ENCODE results near the gene LNPEP. TPM values are rescaled to one million over a fixed set of nuclear protein-coding genes. Genes with fewer than 3 reads are reported as not detected.

Gene LNPEP
- total RNA-seq, 4 donors from 2014 or later, result 40.4 to 71.8 (median 51.3) TPM

DNA sequence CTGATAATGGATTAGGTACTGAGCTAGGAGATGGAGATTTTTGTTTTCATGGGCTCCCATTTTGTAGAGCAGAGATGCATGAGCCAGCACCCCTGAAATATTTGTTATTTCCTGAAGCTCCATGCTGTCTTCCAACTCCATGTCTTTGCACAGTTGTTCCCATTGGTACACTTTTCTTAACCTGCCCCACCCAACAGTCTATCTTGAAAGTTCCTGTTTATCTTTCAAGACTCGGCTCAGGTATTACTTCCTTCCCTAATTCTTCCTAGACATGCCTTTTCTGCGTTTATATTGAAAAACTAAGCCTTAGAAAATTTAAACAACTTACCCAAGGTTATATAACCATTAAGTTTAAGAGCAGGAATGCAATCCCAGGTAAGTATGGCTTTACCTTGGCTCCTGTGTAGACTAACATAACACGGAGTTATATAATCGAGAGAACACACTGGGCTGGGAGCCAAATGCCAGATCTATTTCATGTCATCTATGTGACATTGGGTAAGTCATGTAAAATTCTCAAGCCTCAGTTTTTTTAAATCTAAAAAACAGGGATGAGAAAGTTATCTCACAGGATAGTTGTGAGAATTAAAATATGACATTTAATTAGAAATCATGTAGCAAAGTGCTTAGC is 139.1 kb downstream of the LNPEP start:
- Histone ChIP-seq H3K4me1 (no peaks in the 10 kb centered on the region), H3K27me3 (no peaks in the 10 kb centered on the region), H3K36me3 (no peaks in the 10 kb centered on the region), H3K27ac (no peak overlapping the region), H3K4me3 (no peak overlapping the region), H3K9me3 (no peaks in the 10 kb centered on the region)
- DNase-seq (ENCODE audit: low spot score in 2 of 2), result no peak
- TF ChIP-seq POLR2A (IDR thresholded peaks at IDR 0.05) (no peak), CTCF (IDR thresholded peaks at IDR 0.05) (no peak), EP300 (IDR thresholded peaks at IDR 0.05) (no peak)
- 65 to 69% methylated on average over 4 of the region's 4 CpGs for WGBS, 2 donors

DNA sequence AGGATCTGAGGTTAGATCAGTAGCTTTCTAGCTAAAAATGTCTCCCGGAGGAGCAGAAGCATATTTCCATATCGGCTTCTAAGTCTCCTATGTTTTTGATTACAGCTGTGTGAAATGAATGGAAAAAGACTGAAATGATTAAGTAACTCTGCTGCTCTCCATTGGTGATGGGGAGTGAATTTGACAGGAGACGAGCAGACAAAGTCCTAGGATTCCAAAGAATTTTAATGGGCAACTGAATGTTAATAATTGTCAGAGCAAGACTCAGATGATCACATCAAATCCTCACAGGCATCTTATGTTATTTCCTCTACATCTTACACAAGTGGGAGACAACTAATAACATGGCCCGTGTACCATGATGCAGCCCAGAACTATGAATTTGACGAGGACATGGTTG is 139.8 kb downstream of the LNPEP start:
- Histone ChIP-seq H3K27me3 (no peaks in the 10 kb centered on the region), H3K9me3 (no peaks in the 10 kb centered on the region), H3K27ac (no peak overlapping the region), H3K4me3 (no peak overlapping the region), H3K4me1 (no peaks in the 10 kb centered on the region), H3K36me3 (no peaks in the 10 kb centered on the region)
- TF ChIP-seq CTCF (IDR thresholded peaks at IDR 0.05), result no peak
- TF ChIP-seq EP300 (IDR thresholded peaks at IDR 0.05), result no peak
- no peak for TF ChIP-seq POLR2A (IDR thresholded peaks at IDR 0.05)
- no peak for DNase-seq (ENCODE audit: low spot score in 2 of 2)
- 77 to 81% methylated on average over 5 of the region's 5 CpGs for WGBS, 2 donors

DNA sequence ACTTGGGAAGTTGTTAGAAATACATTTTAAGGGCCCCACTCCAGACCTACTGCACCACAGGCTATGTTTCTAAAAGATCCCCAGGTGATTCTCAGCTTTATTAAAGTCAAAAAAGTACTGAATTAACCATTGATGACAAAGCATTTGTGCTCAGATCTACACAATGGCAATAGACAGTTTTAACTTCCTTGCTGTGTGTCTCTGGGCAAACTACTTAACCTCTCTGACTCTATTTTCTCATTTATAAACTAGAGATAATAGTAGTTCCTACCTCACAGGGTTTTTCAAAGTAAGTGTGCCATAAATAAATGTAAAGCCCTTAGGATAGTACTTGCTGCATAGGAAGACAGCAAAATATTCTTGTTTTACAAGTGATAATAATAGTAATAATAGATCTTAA is 140.2 kb downstream of the LNPEP start:
- no peak overlapping the region for H3K27ac ChIP-seq
- H3K27me3 ChIP-seq, result no peaks in the 10 kb centered on the region
- no peaks in the 10 kb centered on the region for H3K36me3 ChIP-seq
- no peak for DNase-seq (ENCODE audit: low spot score in 2 of 2)
- H3K4me3 ChIP-seq, result no peak overlapping the region
- H3K4me1 ChIP-seq, result no peaks in the 10 kb centered on the region
- no peak for TF ChIP-seq CTCF (IDR thresholded peaks at IDR 0.05)
- no peak for TF ChIP-seq EP300 (IDR thresholded peaks at IDR 0.05)
- TF ChIP-seq POLR2A (IDR thresholded peaks at IDR 0.05), result no peak
- no peaks in the 10 kb centered on the region for H3K9me3 ChIP-seq

DNA sequence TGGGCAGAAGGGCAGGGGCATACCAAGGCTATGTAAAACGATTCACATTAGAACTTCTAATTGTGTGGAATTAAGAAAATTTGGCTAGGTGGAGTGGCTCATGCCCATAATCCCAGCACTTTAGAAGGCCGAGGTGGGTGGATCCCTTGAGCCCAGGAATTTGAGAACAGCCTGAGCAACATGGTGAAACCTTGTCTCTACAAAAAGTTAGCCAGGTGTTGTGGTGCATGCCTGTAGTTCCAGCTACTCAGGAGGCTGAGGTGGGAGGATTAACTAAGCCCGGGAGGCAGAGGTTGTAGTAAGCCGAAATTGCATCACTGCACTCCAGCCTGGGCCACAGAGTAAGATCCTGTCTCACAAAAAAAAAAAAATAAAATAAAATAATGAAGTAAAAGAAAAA is 141.4 kb downstream of the LNPEP start:
- no peaks in the 10 kb centered on the region for H3K27me3 ChIP-seq
- WGBS, 2 donors, result 90 to 91% methylated on average over 4 of the region's 4 CpGs

More for the DNA sequence above, 141.4 kb downstream of the LNPEP start:
- H3K36me3 ChIP-seq, result no peaks in the 10 kb centered on the region
- no peak overlapping the region for H3K4me3 ChIP-seq
- H3K4me1 ChIP-seq, result no peaks in the 10 kb centered on the region
- TF ChIP-seq POLR2A (IDR thresholded peaks at IDR 0.05), result no peak
- no peak for TF ChIP-seq EP300 (IDR thresholded peaks at IDR 0.05)
- TF ChIP-seq CTCF (IDR thresholded peaks at IDR 0.05), result no peak
- H3K9me3 ChIP-seq, result no peaks in the 10 kb centered on the region
- DNase-seq (ENCODE audit: low spot score in 2 of 2), result no peak
- H3K27ac ChIP-seq, result no peak overlapping the region
